SU-DHL-6 (cell line): ENCODE measurements around the gene FADS1.

Experiments
- EZH2phosphoT487 ChIP-seq: fragments of 200-600 bp; sonication (generic), shearing (Covaris generic); conservative IDR thresholded peaks from 2 replicates; pipeline ENCODE4 v1.6.1; 2018; ENCODE audit warnings: mild to moderate bottlenecking, antibody characterized with exemption, low read length, moderate library complexity, mixed read lengths
- TF ChIP-seq, protein P1 (sequence below): fragments of 200-600 bp; sonication (generic); IDR thresholded peaks from one replicate; pipeline ENCODE4 v1.5.1; 2017; ENCODE audit warnings: antibody characterized with exemption, mild to moderate bottlenecking, low read length, moderate library complexity; ENCODE audit not compliant: insufficient read depth, poor library complexity, severe bottlenecking

DNA sequence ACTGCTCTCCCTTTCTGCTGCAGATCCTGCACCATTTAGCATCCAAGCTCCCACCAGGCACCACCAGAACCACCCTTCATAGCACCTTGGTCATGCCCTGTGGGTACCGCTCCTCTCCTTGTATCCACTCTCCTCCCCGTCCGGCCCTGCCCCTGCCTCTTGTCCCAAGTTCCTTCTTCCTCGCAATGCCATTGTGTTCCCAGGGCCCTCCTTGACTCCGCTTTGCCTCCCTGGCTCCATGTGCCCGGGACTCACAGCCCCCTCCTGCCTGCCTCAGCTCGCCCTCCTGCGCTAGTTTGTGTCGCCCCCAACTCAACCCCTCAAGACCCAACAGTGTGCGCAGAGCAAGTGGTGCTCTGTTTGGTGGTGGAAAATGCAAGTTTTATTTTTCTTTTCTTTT, 22.1 kb upstream of the FADS1 start:
- TF ChIP-seq, protein P1, sequence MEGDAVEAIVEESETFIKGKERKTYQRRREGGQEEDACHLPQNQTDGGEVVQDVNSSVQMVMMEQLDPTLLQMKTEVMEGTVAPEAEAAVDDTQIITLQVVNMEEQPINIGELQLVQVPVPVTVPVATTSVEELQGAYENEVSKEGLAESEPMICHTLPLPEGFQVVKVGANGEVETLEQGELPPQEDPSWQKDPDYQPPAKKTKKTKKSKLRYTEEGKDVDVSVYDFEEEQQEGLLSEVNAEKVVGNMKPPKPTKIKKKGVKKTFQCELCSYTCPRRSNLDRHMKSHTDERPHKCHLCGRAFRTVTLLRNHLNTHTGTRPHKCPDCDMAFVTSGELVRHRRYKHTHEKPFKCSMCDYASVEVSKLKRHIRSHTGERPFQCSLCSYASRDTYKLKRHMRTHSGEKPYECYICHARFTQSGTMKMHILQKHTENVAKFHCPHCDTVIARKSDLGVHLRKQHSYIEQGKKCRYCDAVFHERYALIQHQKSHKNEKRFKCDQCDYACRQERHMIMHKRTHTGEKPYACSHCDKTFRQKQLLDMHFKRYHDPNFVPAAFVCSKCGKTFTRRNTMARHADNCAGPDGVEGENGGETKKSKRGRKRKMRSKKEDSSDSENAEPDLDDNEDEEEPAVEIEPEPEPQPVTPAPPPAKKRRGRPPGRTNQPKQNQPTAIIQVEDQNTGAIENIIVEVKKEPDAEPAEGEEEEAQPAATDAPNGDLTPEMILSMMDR: no peak
- no peak for TF ChIP-seq EZH2phosphoT487
